Measurements from ENCODE around the gene LAMA4. TPM values are rescaled to one million over a fixed set of nuclear protein-coding genes. Genes with fewer than 3 reads are reported as not detected.

The LAMA4 gene
- total RNA-seq, 4 donors from 2014 or later, result 261 to 336 (median 303) TPM

GRCh38 chr6:112188906-112189305, 65.5 kb downstream of the LAMA4 start:
- Histone ChIP-seq H3K27ac (replicated peaks in 1 of 4) (peak overlapping the region; percentile 64 to 71 (median 68)), H3K36me3 (peaks cover 10 to 76% (median 57%) of the 10 kb centered on the region in 4 donors), H3K27me3 (no peaks in the 10 kb centered on the region), H3K9me3 (no peaks in the 10 kb centered on the region), H3K4me3 (no peak overlapping the region), H3K4me1 (peaks cover 21 to 92% (median 73%) of the 10 kb centered on the region in 4 donors)
- intact Hi-C loops (cut with DNase I), result loop anchor here (5.0 kb wide), 1 partner anchor 63 kb away; the partner anchor contains the start of gene LAMA4
- no peak for DNase-seq (ENCODE audit: extremely low spot score)
- WGBS, result 32% methylated on average over 3 of the region's 3 CpGs
- TF ChIP-seq POLR2AphosphoS5 (IDR thresholded peaks at IDR 0.05), result no peak
- no peak for TF ChIP-seq POLR2A (IDR thresholded peaks at IDR 0.05; ENCODE audit: low read depth)
- no peak for TF ChIP-seq CTCF (IDR thresholded peaks at IDR 0.05)
- no peak for TF ChIP-seq EP300 (IDR thresholded peaks at IDR 0.05)

GRCh38 chr6:112187736-112188135, 66.6 kb downstream of the LAMA4 start:
- H3K36me3 ChIP-seq, result peaks cover 10 to 78% (median 57%) of the 10 kb centered on the region in 4 donors
- TF ChIP-seq POLR2AphosphoS5 (IDR thresholded peaks at IDR 0.05) (peak in 1 of 2 donors; percentile 32), POLR2A (IDR thresholded peaks at IDR 0.05; ENCODE audit: low read depth) (no peak)
- DNase-seq (ENCODE audit: extremely low spot score), result no peak
- H3K9me3 ChIP-seq, result no peaks in the 10 kb centered on the region
- peak overlapping the region; percentile 64 to 71 (median 68) for H3K27ac ChIP-seq (replicated peaks in 1 of 4)
- 54% methylated on average over 6 of the region's 6 CpGs for WGBS
- H3K27me3 ChIP-seq, result no peaks in the 10 kb centered on the region
- intact Hi-C loops (cut with DNase I), result loop anchor here (5.0 kb wide), 1 partner anchor 65 kb away; the partner anchor contains the start of gene LAMA4
- H3K4me3 ChIP-seq, result no peak overlapping the region
- H3K4me1 ChIP-seq, result peaks cover 15 to 92% (median 73%) of the 10 kb centered on the region in 4 donors

- TF ChIP-seq CTCF (IDR thresholded peaks at IDR 0.05) (no peak), EP300 (IDR thresholded peaks at IDR 0.05) (peak; percentile 15), POLR2AphosphoS5 (IDR thresholded peaks at IDR 0.05) (peak in 1 of 2 donors; percentile 29)
- Histone ChIP-seq H3K4me1 (peaks cover 9 to 85% (median 73%) of the 10 kb centered on the region in 4 donors), H3K27me3 (no peaks in the 10 kb centered on the region), H3K9me3 (no peaks in the 10 kb centered on the region), H3K27ac (replicated peaks in 1 of 4) (peak overlapping the region; percentile 66 to 71 (median 68)), H3K4me3 (no peak overlapping the region), H3K36me3 (peaks cover 10 to 79% (median 50%) of the 10 kb centered on the region in 4 donors)
- no peak for DNase-seq (ENCODE audit: extremely low spot score)
- intact Hi-C loops (cut with DNase I), result loop anchor here (5.0 kb wide), 2 partner anchors 67 to 187 kb away; partner anchors contain the start of gene LAMA4
- WGBS, result 62% methylated on average over 9 of the region's 9 CpGs
Observed at GRCh38 chr6:112184951-112185350, 69.4 kb downstream of the LAMA4 start.

- intact Hi-C loops (cut with DNase I), result loop anchor here (5.0 kb wide), 1 partner anchor 189 kb away; no protein-coding TSS in a partner anchor
- Histone ChIP-seq H3K27ac (replicated peaks in 1 of 4) (peak overlapping the region; percentile 66 to 71 (median 68)), H3K9me3 (no peaks in the 10 kb centered on the region), H3K36me3 (peaks cover 10 to 63% (median 44%) of the 10 kb centered on the region in 4 donors), H3K4me1 (peaks cover 3 to 82% (median 73%) of the 10 kb centered on the region in 4 donors), H3K27me3 (no peaks in the 10 kb centered on the region), H3K4me3 (no peak overlapping the region)
- WGBS, result 38% methylated on average over 3 of the region's 3 CpGs
- no peak for DNase-seq (ENCODE audit: extremely low spot score)
- no peak for TF ChIP-seq EP300 (IDR thresholded peaks at IDR 0.05)
- TF ChIP-seq POLR2A (IDR thresholded peaks at IDR 0.05; ENCODE audit: low read depth), result no peak
Observed at GRCh38 chr6:112183271-112183671, 71.1 kb downstream of the LAMA4 start.

- no peak for DNase-seq (ENCODE audit: extremely low spot score)
- TF ChIP-seq EP300 (IDR thresholded peaks at IDR 0.05) (no peak), POLR2AphosphoS5 (IDR thresholded peaks at IDR 0.05) (peak in 1 of 2 donors; percentile 43)
- no peaks in the 10 kb centered on the region for H3K9me3 ChIP-seq
- peaks cover 3 to 73% (median 65%) of the 10 kb centered on the region in 4 donors for H3K4me1 ChIP-seq
- no peak overlapping the region for H3K4me3 ChIP-seq
- peak overlapping the region; percentile 41 to 71 (median 58) for H3K27ac ChIP-seq (replicated peaks in 1 of 4)
- H3K27me3 ChIP-seq, result no peaks in the 10 kb centered on the region
- WGBS, result 67% methylated on average over 5 of the region's 5 CpGs
- peaks cover 14 to 64% (median 41%) of the 10 kb centered on the region in 4 donors for H3K36me3 ChIP-seq
- intact Hi-C loops (cut with DNase I), result loop anchor here (2.0 to 5.0 kb wide), 2 partner anchors 132 to 191 kb away; no protein-coding TSS in a partner anchor
Observed at GRCh38 chr6:112181130-112181529, 73.2 kb downstream of the LAMA4 start.

GRCh38 chr6:112180095-112180820, 74.1 kb downstream of the LAMA4 start:
- 36% methylated on average over 6 of the region's 6 CpGs for WGBS
- DNase-seq (ENCODE audit: extremely low spot score), result no peak
- Histone ChIP-seq H3K36me3 (peaks cover 19 to 64% (median 42%) of the 10 kb centered on the region in 4 donors), H3K27ac (replicated peaks in 1 of 4) (peak overlapping the region; percentile 41 to 71 (median 58)), H3K4me3 (no peak overlapping the region), H3K4me1 (peaks cover 3 to 65% (median 59%) of the 10 kb centered on the region in 4 donors), H3K9me3 (no peaks in the 10 kb centered on the region), H3K27me3 (no peaks in the 10 kb centered on the region)
- intact Hi-C loops (cut with DNase I), result loop anchor here (2.0 to 5.0 kb wide), 2 partner anchors 133 to 192 kb away; no protein-coding TSS in a partner anchor
- no peak for TF ChIP-seq EP300 (IDR thresholded peaks at IDR 0.05)
- peak in 1 of 2 donors; percentile 25 for TF ChIP-seq POLR2AphosphoS5 (IDR thresholded peaks at IDR 0.05)
- no peak for TF ChIP-seq POLR2A (IDR thresholded peaks at IDR 0.05; ENCODE audit: low read depth)
- TF ChIP-seq CTCF (IDR thresholded peaks at IDR 0.05), result peak; percentile 65 to 75 (median 72)
